Central memory CD4-positive, alpha-beta T cell (primary cell): Measurements from ENCODE around the gene MC4R.
"Not testable (repeated sequence)": the region's sequence is repeated elsewhere in the genome, so short reads cannot be mapped to it uniquely, and the experiment has no call there.

Experiments
- DNase-seq: peaks from one replicate; pipeline ENCODE4 v3.0.0; 2022
- total RNA-seq, 3 experiments: gene quantifications; one replicate each; lab custom pipeline; 2026; lab: John Stamatoyannopoulos, UW

Gene MC4R
- total RNA-seq = 0 reads per million in 3 experiments

DNA sequence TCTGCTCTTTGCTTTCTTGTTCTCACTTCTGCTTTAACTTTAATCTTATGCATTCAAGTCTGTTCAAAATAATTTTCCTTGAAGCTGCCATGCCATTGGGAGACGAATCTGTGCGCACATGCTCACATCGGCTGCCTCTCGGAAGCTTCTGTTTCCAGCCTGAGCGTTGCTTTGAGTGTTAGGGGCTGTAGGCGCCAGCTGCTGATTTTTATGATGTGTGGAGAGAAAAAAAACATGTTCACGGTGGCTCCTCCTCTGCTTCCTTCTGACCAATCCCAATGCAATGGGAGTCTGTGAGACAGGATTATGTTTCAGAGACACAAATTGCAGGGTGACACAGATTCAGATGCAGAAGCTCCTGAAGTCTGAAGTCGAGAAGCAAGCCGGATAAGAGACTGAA, at the start of gene MC4R:
Gene MC4R, minus strand, starts transcription at position 180 of the 400 bp plus-strand sequence. CDS start 426 bp downstream, outside the sequence.
- DNase-seq = no peak

DNA sequence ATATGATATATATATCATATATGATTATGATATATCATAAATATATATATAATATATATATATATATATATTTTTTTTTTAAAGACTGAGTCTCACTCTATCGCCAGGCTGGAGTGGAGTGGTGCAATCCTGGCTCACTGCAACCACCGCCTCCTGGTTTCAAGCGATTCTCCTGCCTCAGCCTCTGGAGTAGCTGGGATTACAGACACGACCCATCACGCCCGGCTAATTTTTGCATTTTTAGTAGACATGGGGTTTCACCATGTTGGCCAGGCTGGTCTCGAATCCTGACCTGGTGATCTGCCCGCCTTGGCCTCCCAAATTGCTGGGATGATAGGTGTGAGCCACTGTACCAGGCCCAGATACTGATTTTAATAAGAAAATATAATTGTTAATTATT, 49.7 kb upstream of the MC4R start:
- DNase-seq = not testable (repeated sequence)

DNA sequence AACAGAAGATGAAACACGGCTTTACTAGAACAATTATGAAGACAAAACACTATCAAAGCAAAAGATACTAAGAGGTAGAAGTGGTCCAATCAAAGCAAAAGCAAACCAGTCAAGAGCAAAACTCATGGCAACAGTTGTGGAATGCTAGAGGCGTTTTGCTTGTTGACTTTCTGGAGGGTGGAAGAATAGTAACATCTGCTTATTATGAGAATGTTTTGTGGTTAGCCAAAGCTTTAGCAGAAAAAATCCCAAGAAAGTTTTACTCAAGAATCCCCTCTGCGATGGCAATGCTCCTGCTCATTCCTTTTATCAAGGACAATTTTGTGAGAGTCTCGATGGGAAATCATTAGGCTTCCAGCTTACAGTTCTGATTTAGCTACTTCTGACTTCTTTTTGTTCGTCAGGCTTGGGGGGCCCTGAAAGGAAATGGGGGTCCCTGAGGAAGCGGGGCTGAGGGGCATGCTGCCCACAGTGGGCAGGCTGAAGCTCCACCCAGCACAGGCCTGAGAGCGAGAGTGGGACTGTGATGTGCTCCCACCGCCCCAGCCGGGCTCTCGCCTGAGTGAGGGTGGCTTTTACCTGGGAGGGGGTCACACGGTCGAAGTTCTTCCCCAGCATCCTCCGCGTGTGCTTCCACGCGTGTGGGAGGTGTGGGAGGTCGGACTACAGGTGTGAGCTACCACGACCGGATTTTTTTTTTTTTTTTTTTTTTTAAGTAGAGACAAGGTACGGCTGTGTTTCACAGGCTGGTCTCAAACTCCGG, 49.0 kb upstream of the MC4R start:
- DNase-seq = no peak

DNA sequence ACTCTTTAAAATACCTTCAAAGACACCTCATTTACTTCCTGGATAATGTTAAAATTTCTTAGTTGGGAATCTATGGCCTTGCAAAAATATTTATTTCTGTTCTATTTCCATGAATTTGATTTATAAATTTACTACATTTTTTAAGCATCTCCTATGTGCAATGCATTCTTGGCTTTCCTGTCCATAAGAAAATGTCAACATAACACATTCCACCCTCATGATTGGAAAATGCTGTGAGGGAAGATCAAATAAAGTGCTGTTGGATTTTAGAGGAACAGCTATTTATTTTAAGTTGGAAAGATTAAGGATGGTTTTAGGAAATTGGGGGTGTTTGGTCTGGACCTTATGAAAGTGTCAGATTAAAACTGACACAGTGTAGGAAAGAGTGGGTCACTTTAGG, 45.4 kb upstream of the MC4R start:
- no peak for DNase-seq

DNA sequence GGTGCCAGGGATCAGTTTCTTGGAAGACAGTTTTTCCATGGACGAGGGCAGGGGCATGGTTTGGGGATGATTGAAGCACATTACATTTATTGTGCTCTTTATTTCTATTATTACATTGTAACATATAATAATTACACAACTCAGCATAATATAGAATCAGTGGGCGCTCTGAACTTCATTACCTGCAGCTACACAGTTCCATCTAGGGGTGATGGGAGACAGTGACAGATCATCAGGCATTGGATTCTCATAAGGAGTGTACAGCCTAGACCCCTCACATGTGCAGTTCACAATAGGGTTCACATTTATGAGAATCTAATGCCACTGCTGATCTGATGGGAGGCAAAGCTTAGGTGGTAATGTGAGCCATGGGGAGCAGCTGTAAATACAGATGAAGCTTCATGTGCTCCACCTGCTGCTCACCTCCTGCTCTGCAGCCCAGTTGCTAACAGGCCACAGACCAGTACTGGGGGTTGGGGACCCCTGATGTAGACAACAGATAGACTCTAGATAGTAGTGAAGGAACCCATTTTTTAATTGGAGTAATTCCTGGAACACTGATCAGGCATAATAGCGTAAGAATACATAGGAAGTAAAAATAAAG, 41.5 kb upstream of the MC4R start:
- no peak for DNase-seq

DNA sequence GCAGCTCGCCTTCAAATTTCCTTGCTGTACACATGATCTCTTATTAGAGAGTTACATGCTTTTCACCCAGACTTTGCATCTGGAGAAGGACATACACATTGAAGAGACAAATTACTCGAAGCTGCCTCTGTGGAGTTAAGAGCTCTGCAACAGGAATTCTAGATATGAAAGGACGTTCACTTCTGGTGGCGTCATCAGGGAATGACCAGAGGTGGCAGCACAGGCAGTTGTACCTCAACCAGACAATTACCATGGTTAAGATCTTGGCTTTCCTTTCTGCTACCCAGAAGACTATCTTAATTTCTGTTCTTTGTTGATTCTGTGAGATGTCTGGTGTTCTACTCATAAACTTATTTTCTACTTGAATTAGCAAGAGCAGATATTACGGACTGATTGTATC, 39.1 kb upstream of the MC4R start:
- DNase-seq = no peak

DNA sequence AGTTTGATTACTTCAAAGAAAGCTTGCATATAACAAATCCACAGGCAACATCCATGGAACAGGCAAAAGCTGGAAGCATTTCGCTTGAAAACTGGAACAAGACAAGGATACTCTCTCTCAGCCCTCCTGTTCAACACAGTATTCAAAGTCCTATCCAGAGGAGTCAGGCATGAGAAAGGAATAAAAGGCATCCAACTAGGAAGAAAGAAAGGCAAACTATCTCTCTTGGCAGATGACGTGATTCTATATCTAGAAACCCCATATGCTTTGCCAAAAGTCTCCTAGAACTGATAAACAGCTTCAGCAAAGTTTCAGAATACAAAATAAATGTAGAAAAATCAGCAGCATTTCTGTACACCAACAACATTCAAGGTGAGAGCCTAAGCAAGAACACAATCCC, 34.1 kb upstream of the MC4R start:
- no peak for DNase-seq

DNA sequence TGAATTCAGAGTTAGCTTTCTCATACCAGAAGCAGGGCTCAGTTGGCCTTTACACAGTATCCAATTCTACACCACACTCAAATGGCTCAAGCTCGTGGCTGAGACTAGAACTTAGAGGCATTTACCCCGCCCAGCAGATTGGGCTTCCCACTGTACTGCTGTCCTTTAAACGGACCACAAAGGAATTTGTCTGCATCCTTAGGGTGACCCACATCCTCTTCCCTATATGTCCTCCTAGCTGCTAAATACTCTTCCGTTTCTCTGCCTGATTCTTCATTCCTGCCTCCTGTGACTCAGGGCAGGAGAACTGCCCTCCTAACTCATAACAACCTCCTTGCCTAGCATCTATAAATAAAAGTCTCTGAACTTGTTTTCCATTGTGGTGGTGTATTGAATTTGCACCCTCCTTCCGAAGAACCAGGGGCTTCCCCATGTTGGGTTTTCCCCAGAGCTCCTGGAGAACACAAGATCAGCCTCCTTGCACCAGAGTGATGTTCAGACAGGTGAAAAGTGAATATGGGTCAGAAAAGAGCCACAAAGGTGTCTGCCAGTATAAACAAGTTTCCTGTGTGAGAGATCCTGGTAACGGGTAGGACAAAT, 32.0 kb upstream of the MC4R start:
- no peak for DNase-seq

DNA sequence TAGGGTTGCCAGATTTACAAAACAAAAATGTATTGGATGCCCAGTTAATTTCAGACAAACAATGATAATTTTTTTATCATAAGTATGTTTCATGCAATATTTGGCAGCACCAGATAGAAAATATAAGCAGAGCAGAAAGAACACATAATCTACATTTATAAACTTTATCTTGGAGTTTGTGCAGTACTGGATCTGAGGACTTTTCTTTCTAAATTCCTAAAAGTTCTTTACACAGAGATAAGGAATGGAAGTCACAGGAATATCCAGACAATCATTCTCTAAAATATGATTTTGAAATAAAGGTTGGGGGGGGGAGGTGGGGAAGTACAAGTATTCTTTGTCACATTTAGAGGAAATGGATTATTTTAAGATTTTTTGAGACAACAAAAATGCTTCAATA, 28.8 kb upstream of the MC4R start:
- DNase-seq = no peak

DNA sequence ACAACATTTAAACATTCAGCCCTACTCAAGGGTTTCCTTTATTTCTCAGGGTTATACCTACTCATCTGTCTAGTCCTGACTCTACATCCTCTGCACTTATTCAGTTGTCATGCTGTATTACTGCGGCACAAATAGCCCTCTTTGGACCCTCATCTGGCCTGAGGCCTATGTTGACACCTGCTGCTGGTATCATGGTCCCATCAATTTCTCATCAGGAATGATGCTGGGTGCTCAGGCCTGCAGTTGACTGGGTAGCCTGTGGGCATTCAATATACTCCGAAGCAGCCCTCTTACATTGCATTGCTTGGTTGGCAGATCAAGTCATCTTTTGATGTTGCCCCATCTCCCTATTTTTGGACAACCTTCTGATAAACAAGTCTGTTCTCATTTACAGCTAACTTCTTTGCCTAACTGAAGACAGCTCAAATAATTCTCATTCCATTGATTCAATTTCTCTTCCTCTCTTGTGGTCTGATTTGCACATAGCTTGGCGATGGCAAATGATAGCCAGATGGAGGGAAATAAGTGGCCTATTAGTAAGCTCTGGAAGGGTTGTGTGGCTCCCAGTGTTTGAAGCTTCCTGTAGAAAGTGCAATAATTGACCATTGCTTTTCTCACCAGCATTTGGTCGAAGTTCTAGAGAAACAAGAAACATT, 19.1 kb upstream of the MC4R start:
- no peak for DNase-seq

DNA sequence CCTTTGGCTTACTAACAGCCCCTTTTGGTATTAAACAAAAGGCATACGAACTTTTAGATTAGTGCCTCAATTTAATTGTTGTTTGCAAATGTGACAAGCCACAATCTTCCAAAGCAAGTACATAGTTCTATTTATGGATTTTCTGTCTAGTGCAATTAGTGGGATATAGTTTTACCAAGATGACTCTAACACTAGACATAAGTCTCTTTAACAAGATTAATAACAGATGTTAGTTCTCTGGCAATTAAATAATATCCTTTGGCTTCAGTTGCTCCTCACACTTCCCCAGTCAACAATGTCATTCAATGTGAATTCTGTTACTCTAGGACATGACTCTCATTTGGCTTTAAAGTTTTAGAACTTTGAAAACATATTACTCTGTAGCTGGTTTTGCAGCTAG, 16.7 kb upstream of the MC4R start:
- no peak for DNase-seq

DNA sequence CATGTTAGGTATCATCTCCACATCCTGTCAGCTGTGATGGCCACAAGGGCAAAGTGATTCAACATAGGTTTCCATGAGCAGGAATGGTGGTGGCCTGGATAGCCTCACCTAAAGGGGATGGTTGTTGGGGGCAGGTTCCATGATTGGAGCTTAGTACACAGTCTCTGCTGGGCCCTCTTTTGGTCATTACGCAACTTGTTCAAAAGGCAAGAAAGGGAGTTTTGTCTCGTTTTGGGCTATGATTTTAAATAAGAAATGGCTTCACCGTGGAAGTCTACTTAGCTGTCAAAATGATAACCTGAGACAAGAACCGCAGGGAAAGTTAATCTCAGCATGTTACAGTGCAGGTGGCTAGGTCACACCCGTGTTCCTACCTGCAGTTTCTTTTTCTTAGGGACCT, 13.1 kb upstream of the MC4R start:
- DNase-seq = no peak

DNA sequence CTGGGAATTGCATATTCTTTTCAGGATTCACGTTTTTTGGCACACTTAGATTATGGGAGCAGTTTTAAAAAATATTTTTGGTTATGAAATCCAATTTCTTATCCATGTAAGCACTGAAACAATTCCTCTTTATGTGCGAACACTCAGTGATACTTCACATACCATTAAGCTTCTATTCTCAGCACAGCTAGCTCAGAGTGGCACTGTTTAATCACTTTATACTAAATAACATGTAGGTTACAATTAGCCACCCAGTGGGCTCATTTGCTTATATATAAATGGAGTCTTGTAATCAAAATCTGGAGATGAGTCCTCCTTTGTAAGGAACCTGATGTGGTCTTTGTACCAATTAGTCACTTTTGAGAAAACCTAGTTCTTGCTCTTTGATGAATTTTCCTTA, 11.3 kb upstream of the MC4R start:
- no peak for DNase-seq

DNA sequence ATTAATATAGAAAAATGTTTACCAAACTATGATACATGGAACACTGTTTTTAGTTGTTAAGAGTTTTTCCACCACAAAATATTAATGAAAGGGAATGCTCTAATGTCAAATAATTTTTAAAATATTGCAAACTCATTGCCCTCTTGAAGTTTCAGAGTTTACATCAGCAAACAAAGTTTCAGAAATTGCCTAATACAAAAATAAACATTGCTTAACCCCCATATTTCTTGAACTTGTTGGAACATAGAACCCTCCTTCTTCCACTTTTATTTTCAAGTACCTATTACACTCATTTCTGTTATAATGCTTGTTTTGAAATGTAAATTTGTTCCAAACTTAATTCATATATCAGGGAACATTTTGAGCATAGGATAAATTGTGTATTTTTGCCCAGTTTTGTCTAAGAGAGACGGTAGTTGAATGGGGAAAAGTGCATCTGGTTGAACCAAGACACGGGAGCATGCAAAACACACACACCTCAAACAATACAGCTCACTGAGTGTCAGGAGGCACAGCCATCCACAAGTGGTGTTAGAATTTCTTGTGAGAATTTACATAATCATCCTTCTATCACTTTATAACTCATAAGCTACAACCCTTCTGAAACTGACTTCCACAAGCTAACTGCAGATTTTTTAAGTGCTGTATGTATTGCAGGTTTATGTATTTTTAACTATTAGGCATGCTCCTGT, 5.3 kb upstream of the MC4R start:
- DNase-seq = no peak

DNA sequence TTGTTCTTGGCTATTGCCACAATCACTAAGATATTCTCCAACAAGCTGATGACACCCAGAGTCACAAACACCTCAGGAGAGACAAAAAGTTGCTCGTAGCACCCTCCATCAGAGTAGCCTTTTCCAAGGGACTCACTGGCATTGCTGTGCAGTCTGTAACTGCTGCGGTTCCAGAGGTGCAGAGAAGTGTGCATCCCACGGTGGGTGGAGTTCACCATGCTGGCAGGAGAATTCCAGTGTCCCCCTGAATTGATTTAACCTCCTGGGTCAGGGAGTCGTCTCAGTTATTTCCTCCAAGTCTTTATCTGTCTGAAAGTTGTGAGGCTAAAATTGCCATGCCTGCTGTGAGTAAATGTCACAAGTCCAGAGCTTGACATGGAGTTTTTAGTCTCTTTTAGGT, 443 bp downstream of the MC4R start:
- DNase-seq = no peak

DNA sequence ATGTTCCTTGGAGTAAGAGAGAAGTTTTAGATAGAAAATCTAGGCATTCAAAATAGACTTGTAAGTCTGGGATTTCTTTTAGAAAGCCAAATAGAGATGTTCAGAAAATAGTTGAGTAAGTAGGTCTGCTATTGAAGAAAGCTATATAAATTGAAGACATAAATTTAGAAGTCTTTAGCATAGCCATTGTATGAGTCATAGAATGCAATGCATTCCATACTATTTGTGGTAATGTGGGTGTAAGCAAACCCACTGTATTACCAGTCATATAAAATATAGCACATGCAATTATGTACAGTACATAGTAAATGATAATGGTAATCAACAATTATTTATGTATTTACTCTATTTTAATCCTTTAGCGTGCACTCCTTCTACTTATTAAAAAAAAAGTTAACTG, 14.1 kb downstream of the MC4R start:
- DNase-seq = no peak

DNA sequence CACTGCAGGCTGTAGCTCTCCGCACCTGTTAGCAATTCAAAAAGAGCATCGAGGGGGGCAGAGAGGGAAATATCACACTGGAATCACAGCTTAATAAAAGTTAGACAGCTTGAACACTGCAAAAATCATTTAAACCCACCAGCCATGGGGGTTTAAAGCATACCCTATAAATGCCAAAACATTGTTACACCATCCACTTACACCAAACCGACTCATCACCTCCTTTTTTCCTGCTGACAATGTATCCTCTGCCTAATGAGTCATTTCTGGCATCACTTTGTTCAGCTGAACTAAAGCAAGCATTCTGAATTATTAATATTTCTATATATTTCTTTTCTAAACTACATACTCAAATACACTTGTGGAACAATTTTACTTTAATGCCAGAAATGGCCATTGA, 21.6 kb downstream of the MC4R start:
- no peak for DNase-seq

DNA sequence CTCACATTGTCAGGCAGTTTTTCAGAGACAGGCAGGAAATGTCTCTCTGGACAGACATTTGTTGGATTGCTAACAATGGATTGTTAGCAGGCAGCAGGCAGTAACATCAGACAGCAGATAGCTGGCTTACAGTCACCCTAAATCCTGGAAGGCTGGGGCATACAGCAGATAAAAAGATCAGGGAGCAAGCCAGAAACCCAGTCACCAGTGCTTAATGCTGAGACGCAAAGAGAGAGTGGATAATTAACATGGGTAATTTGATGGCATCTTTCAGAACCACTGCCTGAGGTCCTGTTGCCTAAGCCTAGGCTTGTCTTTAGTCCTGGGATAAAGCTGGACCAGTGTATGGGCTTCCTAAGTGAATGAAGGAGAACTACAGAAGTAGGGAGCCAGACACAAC, 22.4 kb downstream of the MC4R start:
- no peak for DNase-seq

DNA sequence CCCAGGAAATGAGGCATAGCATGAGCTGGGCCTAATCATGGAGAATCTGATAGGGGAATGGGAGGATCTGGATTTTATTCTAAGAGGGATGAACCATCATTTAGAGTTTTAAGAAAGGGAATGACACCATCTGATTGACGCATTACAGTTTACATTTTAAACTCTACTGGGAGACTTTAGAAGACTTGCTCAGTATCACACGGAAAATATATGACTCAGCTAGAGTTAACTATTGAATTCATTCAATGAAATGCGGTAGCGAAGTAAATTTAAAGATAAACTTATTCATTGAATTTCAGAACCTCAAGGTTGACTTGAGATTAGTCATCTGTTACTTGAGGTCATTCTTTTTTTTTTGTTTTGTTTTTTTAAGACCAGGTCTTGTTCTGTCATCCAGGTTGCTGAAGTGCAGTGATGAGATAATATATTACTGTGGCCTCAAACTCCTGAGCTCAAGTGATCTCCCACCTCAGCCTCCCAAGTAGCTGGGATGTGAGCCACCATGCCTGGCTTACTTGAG, 25.0 kb downstream of the MC4R start:
- no peak for DNase-seq

DNA sequence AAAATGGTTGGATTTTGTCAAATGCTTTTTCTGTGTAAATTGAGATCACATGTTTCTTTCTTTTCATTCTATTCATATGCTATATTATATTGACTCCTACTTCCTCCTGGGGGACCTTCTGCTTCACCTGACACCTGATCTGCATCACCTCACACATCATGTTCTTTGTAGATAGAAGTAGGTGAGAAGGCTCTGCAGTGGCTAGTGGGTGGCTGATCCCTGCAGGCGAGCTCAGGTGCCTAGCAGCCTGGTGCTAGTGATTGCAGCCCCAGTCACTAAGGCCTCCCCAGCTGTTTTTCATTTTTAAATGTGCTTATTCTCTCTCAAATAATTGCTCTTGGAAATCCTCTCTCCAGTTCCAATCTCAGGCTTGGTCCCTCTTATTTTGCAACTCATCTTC, 33.6 kb downstream of the MC4R start:
- DNase-seq = no peak

DNA sequence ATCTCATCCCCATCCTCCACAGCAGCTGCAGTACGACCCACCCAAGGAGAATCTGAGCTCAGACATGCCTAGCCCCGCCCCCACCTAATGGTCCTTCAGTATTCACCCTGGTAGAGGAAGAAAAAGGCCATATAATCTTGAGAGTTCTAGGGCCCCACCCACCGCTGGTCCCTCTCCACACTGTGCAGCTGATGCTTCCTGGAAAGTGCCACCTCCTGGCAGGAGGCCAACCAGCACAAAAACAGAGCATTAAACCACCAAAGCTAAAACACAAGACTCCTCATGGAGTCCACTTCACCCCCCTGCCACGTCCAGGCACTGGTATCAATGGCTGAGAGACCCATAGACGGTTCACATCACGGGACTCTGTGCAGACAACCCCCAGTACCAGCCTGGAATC, 40.7 kb downstream of the MC4R start:
- DNase-seq = no peak

DNA sequence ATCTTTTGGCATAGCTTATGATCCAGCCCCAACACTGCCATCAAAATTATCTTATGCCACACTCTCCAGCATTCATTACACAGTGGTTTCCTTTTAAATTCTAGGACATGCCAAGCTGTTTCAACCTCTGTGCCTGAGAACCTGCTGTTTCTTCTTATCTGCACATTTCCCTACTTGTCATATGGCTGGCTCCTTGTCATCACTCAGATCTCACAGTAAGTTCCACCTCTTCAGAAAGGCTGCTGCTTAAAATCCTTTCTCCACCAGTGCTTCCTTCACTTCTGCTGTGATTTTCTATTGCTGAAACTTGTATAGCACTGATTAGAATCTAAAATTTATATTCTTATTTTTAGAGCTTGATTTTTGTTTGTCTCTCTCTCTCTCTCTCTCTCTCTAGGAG, 43.4 kb downstream of the MC4R start:
- DNase-seq = no peak

DNA sequence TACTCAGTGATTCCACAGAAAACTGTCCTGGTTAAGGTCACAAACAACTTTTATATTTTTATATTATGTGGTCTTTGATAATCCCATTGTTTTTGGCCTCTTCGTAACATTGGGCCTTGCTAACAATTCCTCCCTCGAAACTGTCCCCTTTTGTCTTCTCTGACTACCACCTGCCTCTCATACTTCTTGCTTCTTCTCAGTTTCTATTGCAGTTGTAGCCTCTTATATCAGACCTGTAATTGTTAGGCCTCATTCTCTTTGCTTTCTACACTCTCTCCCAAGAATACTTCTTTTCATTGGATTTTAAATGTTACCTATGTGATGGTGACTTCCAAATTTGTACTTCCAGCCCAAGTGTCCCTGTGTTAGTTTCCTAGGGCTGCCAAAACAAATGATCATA, 44.7 kb downstream of the MC4R start:
- DNase-seq = no peak
